Measurements from ENCODE around the gene DHX38.

- TF ChIP-seq EZH2 (IDR thresholded peaks at IDR 0.05; ENCODE audit: borderline replicate concordance) (no peak), CTCF (IDR thresholded peaks at IDR 0.05; ENCODE audit: poor library complexity) (no peak), EZH2phosphoT487 (IDR thresholded peaks at IDR 0.05; ENCODE audit: low read depth, severe bottlenecking, unreplicated experiment) (no peak)
Observed at GRCh38 chr16:72159801-72160200, 66.2 kb downstream of the DHX38 start.
